SU-DHL-6 (cell line): Measurements from ENCODE around the gene SLC22A3.

Source experiments
- H2AFZ ChIP-seq: fragments of 200-600 bp; sonication (generic); 2 replicates; pipeline ENCODE4 v1.6.1; 2014; ENCODE audit warnings: low read depth, mild to moderate bottlenecking, moderate library complexity, mixed read lengths, antibody characterized with exemption, low read length; ENCODE audit not compliant: severe bottlenecking
- H3F3A ChIP-seq: fragments of 200-600 bp; shearing (Covaris generic); 2 replicates; pipeline ENCODE4 v1.6.0; 2016; ENCODE audit warnings: antibody characterized with exemption, mild to moderate bottlenecking; ENCODE audit not compliant: insufficient read depth
- H3K27ac ChIP-seq: fragments of 200-600 bp; sonication (generic); 2 replicates; pipeline ENCODE4 v1.5.1; 2016; ENCODE audit warnings: low read depth, mild to moderate bottlenecking, low read length, moderate library complexity, mixed read lengths
- H3K27me3 ChIP-seq: fragments of 200-600 bp; sonication (generic), shearing (Covaris generic); 2 replicates; pipeline ENCODE4 v1.6.0; 2014; ENCODE audit warnings: mild to moderate bottlenecking, low read length
- H3K36me3 ChIP-seq: fragments of 200-600 bp; sonication (generic); 2 replicates; pipeline ENCODE4 v1.6.1; 2014; ENCODE audit warnings: mild to moderate bottlenecking, low read length, mixed read lengths
- H3K4me2 ChIP-seq: fragments of 300-600, 200-600 bp; shearing (Covaris generic), sonication (generic); 2 replicates; pipeline ENCODE4 v1.6.0; 2014; ENCODE audit warnings: low read length, low read depth, mild to moderate bottlenecking; ENCODE audit not compliant: poor library complexity, severe bottlenecking
- H3K4me3 ChIP-seq: fragments of 200-600 bp; sonication (generic); 2 replicates; pipeline ENCODE4 v1.5.1; 2014; ENCODE audit warnings: antibody characterized with exemption, low read length, mild to moderate bottlenecking, mixed read lengths; ENCODE audit not compliant: insufficient read depth, poor library complexity, severe bottlenecking
- H3K79me2 ChIP-seq: fragments of 200-600 bp; sonication (generic); 2 replicates; pipeline ENCODE4 v1.6.1; 2014; ENCODE audit warnings: mild to moderate bottlenecking, low read length, moderate library complexity; ENCODE audit not compliant: insufficient read depth
- H3K9ac ChIP-seq: fragments of 200-600 bp; sonication (generic); 2 replicates; pipeline ENCODE4 v1.7.0; 2014; ENCODE audit warnings: mild to moderate bottlenecking, low read length
- H3K9me2 ChIP-seq: fragments of 200-600 bp; sonication (generic); replicated peaks from 2 replicates; pipeline ENCODE4 v1.6.1; 2014; ENCODE audit warnings: low read length; ENCODE audit not compliant: insufficient read depth
- H3K9me3 ChIP-seq: fragments of 200-600 bp; sonication (generic); 2 replicates; pipeline ENCODE4 v1.6.1; 2014; ENCODE audit warnings: low read length, mixed read lengths; ENCODE audit not compliant: insufficient read depth
- H4K20me1 ChIP-seq: fragments of 200-600 bp; sonication (generic); 2 replicates; pipeline ENCODE4 v1.6.1; 2014; ENCODE audit warnings: low read depth, mild to moderate bottlenecking, antibody characterized with exemption, low read length, moderate library complexity, mixed read lengths
- CTCF ChIP-seq: fragments of 200-600 bp; sonication (generic); IDR thresholded peaks from one replicate; pipeline ENCODE4 v1.5.1; 2017; ENCODE audit warnings: antibody characterized with exemption, mild to moderate bottlenecking, low read length, moderate library complexity; ENCODE audit not compliant: insufficient read depth, poor library complexity, severe bottlenecking
- EZH2phosphoT487 ChIP-seq: fragments of 200-600 bp; sonication (generic), shearing (Covaris generic); conservative IDR thresholded peaks from 2 replicates; pipeline ENCODE4 v1.6.1; 2018; ENCODE audit warnings: mild to moderate bottlenecking, antibody characterized with exemption, low read length, moderate library complexity, mixed read lengths

SLC22A3 gene

GRCh38 chr6:160355001-160355400, 6.8 kb downstream of the SLC22A3 start:
- Histone ChIP-seq H3K27me3 (no peaks in the 10 kb centered on the region), H3K4me2 (no peak overlapping the region), H3K9me2 (no peaks in the 10 kb centered on the region), H3F3A (no peaks in the 10 kb centered on the region), H3K27ac (no peak overlapping the region), H3K36me3 (no peaks in the 10 kb centered on the region), H2AFZ (no peak overlapping the region), H3K9ac (no peak overlapping the region), H3K9me3 (no peaks in the 10 kb centered on the region), H3K79me2 (no peaks in the 10 kb centered on the region), H4K20me1 (no peaks in the 10 kb centered on the region), H3K4me3 (no peak overlapping the region)
- TF ChIP-seq CTCF (no peak), EZH2phosphoT487 (no peak)

GRCh38 chr6:160356074-160356744, 8.0 kb downstream of the SLC22A3 start:
- Histone ChIP-seq H3K27ac (no peak overlapping the region), H3K36me3 (no peaks in the 10 kb centered on the region), H3K27me3 (no peaks in the 10 kb centered on the region), H3F3A (no peaks in the 10 kb centered on the region), H3K79me2 (no peaks in the 10 kb centered on the region), H3K9me3 (no peaks in the 10 kb centered on the region), H2AFZ (no peak overlapping the region), H3K4me3 (no peak overlapping the region), H3K9ac (no peak overlapping the region), H3K9me2 (no peaks in the 10 kb centered on the region), H3K4me2 (no peak overlapping the region), H4K20me1 (no peaks in the 10 kb centered on the region)
- TF ChIP-seq EZH2phosphoT487 (no peak), CTCF (no peak)

- Histone ChIP-seq H3K9me2 (no peaks in the 10 kb centered on the region), H2AFZ (no peak overlapping the region), H3K9ac (no peak overlapping the region), H3F3A (no peaks in the 10 kb centered on the region), H3K4me3 (no peak overlapping the region), H3K36me3 (no peaks in the 10 kb centered on the region), H3K79me2 (no peaks in the 10 kb centered on the region), H4K20me1 (no peaks in the 10 kb centered on the region), H3K9me3 (no peaks in the 10 kb centered on the region), H3K27me3 (no peaks in the 10 kb centered on the region), H3K4me2 (no peak overlapping the region), H3K27ac (no peak overlapping the region)
- TF ChIP-seq EZH2phosphoT487: no peak
- no peak for TF ChIP-seq CTCF
These were observed 8.9 kb downstream of the SLC22A3 start for GRCh38 chr6:160357088-160357487.
